ENCODE data around the gene CDC37. TPM values are rescaled to one million over a fixed set of nuclear protein-coding genes. Genes with fewer than 3 reads are reported as not detected.

Gene CDC37
- polyA plus RNA-seq, 1 donor (not counting 4 experiments of a cell fraction or from before 2014, with no cell fraction given): 376 TPM

DNA sequence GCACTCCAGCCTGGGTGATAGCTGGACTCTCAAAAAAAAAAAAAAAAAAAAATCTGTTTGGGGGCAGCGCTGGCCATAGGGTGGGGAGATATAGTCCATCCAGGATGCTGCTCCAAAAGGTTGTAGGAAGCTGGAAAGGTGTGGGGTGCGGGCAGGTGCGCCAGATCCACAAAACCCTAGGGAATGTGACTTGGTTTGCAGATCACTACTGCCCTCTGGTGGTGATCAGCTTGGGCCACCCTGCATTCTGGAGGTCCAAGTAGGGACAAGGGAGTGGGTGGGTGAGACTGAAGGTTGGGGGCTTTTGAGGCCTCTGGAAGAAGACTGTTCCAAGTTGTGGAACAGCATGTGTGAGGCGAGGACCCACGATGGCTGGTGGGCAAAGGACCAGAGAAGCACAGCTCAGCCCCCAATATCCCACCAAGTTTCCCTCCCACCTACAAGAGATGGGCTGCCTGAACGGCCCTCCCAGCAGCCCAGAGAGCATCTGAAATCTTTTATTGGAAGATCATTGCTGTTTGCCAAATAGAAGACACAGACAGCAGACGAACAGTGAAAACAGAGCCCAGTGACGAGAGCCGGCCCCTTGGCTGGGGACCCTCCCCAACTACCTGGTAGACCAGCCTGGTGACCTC is 12.6 kb downstream of the CDC37 start:
- no peaks in the 10 kb centered on the region for H3K9me1 ChIP-seq (ENCODE audit: control insufficient read depth, extremely low read depth, insufficient read depth, low read length)
- peaks cover 27 to 37% of the 10 kb centered on the region in 2 experiments for H3K36me3 ChIP-seq (ENCODE audit: control insufficient read depth in 2 of 2, extremely low read depth in 1 of 2, insufficient read depth in 2 of 2, low read length in 2 of 2)
- H3K79me2 ChIP-seq (ENCODE audit: control insufficient read depth, insufficient read depth, low read length): peaks cover 5% of the 10 kb centered on the region
- no peaks in the 10 kb centered on the region for H3K27me3 ChIP-seq (ENCODE audit: control insufficient read depth, extremely low read depth, insufficient read depth, low read length)
- H3K4me2 ChIP-seq (ENCODE audit: control insufficient read depth, extremely low read depth, insufficient read depth, low read depth, low read length): no peak overlapping the region
- no peak overlapping the region for H2AFZ ChIP-seq (ENCODE audit: control insufficient read depth, low read length)
- no peak for TF ChIP-seq EZH2 (IDR thresholded peaks at IDR 0.05; ENCODE audit: low read length)
- TF ChIP-seq, protein P1, sequence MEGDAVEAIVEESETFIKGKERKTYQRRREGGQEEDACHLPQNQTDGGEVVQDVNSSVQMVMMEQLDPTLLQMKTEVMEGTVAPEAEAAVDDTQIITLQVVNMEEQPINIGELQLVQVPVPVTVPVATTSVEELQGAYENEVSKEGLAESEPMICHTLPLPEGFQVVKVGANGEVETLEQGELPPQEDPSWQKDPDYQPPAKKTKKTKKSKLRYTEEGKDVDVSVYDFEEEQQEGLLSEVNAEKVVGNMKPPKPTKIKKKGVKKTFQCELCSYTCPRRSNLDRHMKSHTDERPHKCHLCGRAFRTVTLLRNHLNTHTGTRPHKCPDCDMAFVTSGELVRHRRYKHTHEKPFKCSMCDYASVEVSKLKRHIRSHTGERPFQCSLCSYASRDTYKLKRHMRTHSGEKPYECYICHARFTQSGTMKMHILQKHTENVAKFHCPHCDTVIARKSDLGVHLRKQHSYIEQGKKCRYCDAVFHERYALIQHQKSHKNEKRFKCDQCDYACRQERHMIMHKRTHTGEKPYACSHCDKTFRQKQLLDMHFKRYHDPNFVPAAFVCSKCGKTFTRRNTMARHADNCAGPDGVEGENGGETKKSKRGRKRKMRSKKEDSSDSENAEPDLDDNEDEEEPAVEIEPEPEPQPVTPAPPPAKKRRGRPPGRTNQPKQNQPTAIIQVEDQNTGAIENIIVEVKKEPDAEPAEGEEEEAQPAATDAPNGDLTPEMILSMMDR (optimal IDR thresholded peaks at IDR 0.05 in 1 of 3, IDR thresholded peaks at IDR 0.05 in 1 of 3, conservative IDR thresholded peaks at IDR 0.05 in 1 of 3; ENCODE audit: extremely low read depth in 1 of 3, insufficient read depth in 2 of 3, low read length in 3 of 3): peak; percentile 77 to 95 (median 94)
- dilution Hi-C loops (cut with MboI; ENCODE audit: extremely low pct_ligation_motif_present, low sequenced_read_pairs): no loop called here
- no peak overlapping the region for H3K27ac ChIP-seq (ENCODE audit: control insufficient read depth, insufficient read depth, low read length)
- DNase-seq (ENCODE audit: low read depth, low spot score) (no peak), FAIRE-seq (peak; percentile 84)
- no peak overlapping the region for H3K4me3 ChIP-seq (ENCODE audit: control insufficient read depth in 2 of 3, extremely low read depth in 1 of 3, insufficient read depth in 2 of 3, low read depth in 1 of 3, low read length in 3 of 3)
- peaks cover 4% of the 10 kb centered on the region for H4K20me1 ChIP-seq (ENCODE audit: control insufficient read depth, extremely low read depth, insufficient read depth, low read length)
- no peaks in the 10 kb centered on the region for H3K4me1 ChIP-seq (ENCODE audit: control insufficient read depth, extremely low read depth, insufficient read depth, low read length)
- no peak overlapping the region for H3K9ac ChIP-seq (ENCODE audit: control insufficient read depth, extremely low read depth, insufficient read depth, low read length)
- no peaks in the 10 kb centered on the region for H3K9me3 ChIP-seq (ENCODE audit: control insufficient read depth, low read depth, low read length)

DNA sequence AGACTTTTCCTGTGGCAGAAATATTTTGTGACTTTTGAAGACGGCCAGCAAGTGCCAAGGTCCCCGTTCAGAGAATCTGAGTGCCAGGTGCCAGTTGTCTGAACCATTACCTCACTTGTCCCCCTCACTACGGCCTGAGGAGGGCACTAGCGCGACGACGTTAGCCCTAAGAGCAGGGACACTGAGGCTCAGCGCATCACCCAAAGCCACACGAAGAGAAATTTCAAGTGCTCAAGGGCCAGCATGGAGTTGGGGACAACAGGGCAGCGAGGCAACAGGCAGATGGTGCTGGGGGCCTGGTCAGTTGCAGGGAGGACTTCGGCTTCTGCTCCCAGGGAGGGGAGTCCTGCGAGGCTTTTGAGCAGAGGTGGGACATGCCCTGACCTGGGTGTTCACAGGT is 13.5 kb downstream of the CDC37 start:
- no peaks in the 10 kb centered on the region for H3K27me3 ChIP-seq (ENCODE audit: control insufficient read depth, extremely low read depth, insufficient read depth, low read length)
- FAIRE-seq: no peak
- H3K36me3 ChIP-seq (ENCODE audit: control insufficient read depth in 2 of 2, extremely low read depth in 1 of 2, insufficient read depth in 2 of 2, low read length in 2 of 2): peaks cover 21 to 31% of the 10 kb centered on the region in 2 experiments
- no peak overlapping the region for H3K9ac ChIP-seq (ENCODE audit: control insufficient read depth, extremely low read depth, insufficient read depth, low read length)
- H3K79me2 ChIP-seq (ENCODE audit: control insufficient read depth, insufficient read depth, low read length): no peaks in the 10 kb centered on the region
- H3K4me2 ChIP-seq (ENCODE audit: control insufficient read depth, extremely low read depth, insufficient read depth, low read depth, low read length): no peak overlapping the region
- H3K4me3 ChIP-seq (ENCODE audit: control insufficient read depth in 2 of 3, extremely low read depth in 1 of 3, insufficient read depth in 2 of 3, low read depth in 1 of 3, low read length in 3 of 3): no peak overlapping the region
- DNase-seq (ENCODE audit: low read depth, low spot score): no peak
- dilution Hi-C loops (cut with MboI; ENCODE audit: extremely low pct_ligation_motif_present, low sequenced_read_pairs): no loop called here
- H2AFZ ChIP-seq (ENCODE audit: control insufficient read depth, low read length): no peak overlapping the region
- H3K27ac ChIP-seq (ENCODE audit: control insufficient read depth, insufficient read depth, low read length): no peak overlapping the region
- TF ChIP-seq EZH2 (IDR thresholded peaks at IDR 0.05; ENCODE audit: low read length): no peak
- TF ChIP-seq, protein P1 (optimal IDR thresholded peaks at IDR 0.05 in 1 of 3, IDR thresholded peaks at IDR 0.05 in 1 of 3, conservative IDR thresholded peaks at IDR 0.05 in 1 of 3; ENCODE audit: extremely low read depth in 1 of 3, insufficient read depth in 2 of 3, low read length in 3 of 3): peak in 1 of 3 experiments; percentile 51
- no peaks in the 10 kb centered on the region for H3K9me1 ChIP-seq (ENCODE audit: control insufficient read depth, extremely low read depth, insufficient read depth, low read length)
- H3K9me3 ChIP-seq (ENCODE audit: control insufficient read depth, low read depth, low read length): no peaks in the 10 kb centered on the region
- no peaks in the 10 kb centered on the region for H3K4me1 ChIP-seq (ENCODE audit: control insufficient read depth, extremely low read depth, insufficient read depth, low read length)
- peaks cover 4% of the 10 kb centered on the region for H4K20me1 ChIP-seq (ENCODE audit: control insufficient read depth, extremely low read depth, insufficient read depth, low read length)
